Uterus (tissue), 4 donors: ENCODE results near the gene MRPL44. TPM values are rescaled to one million over a fixed set of nuclear protein-coding genes. Genes with fewer than 3 reads are reported as not detected.

ENCODE experiments used
- DNase-seq, 2 donors: peaks; one replicate each; pipeline ENCODE4 v3.0.0-alpha.2; 2019 to 2020
- H3K27ac ChIP-seq, 2 donors: fragments of 200-600 bp; sonication (generic); 1 replicate in 1 of 2; 2 replicates in 1 of 2; pipeline ENCODE4 v1.5.1; 2016 to 2018
- H3K27me3 ChIP-seq, 2 donors: fragments of 200-600 bp; sonication (generic); one replicate each; pipeline ENCODE4 v1.5.1; 2018 to 2019; ENCODE audit warnings: control low read depth in 1 of 2
- H3K36me3 ChIP-seq, 2 donors: fragments of 200-600 bp; sonication (generic); one replicate each; pipeline ENCODE4 v1.5.1; 2019; ENCODE audit warnings: control low read depth in 1 of 2
- H3K4me1 ChIP-seq, 2 donors: fragments of 200-600 bp; sonication (generic); one replicate each; pipeline ENCODE4 v1.5.1; 2018 to 2019; ENCODE audit warnings: control low read depth in 1 of 2
- H3K4me3 ChIP-seq, 2 donors: fragments of 200-600 bp; sonication (generic); 1 replicate in 1 of 2; 2 replicates in 1 of 2; pipeline ENCODE4 v1.5.1; 2018 to 2019; ENCODE audit warnings: mild to moderate bottlenecking in 1 of 2
- H3K9me3 ChIP-seq, 2 donors: fragments of 200-600 bp; sonication (generic); one replicate each; pipeline ENCODE4 v1.5.1; 2019; ENCODE audit warnings: control low read depth in 1 of 2
- CTCF ChIP-seq, 4 experiments: fragments of 200-600 bp in 2 of 4; fragments of 450-650 bp in 2 of 4; sonication (generic) in 2 of 4; IDR thresholded peaks; one replicate each; pipeline ENCODE4 v1.5.1; 2016 to 2019; ENCODE audit warnings: antibody characterized with exemption in 4 of 4, mild to moderate bottlenecking in 2 of 4, moderate library complexity in 1 of 4
- POLR2A ChIP-seq, 2 donors: fragments of 450-650 bp; IDR thresholded peaks; one replicate each; pipeline ENCODE4 v1.6.1; 2016; ENCODE audit warnings: antibody characterized with exemption in 2 of 2, mild to moderate bottlenecking in 1 of 2, moderate library complexity in 1 of 2
- intact Hi-C: fragments of 100-400 bp; cut with DNase I; formaldehyde crosslinking; loops from one replicate; pipeline ENCODE4 v1.15.1; 2023; ENCODE audit warnings: low total_unique reads
- total RNA-seq, 4 donors: library from RNA; depleted of rRNA in 3 of 4; stranded (reverse); fragments of >200 nt in 3 of 4; gene quantifications; one replicate each; pipeline versions ENCODE4 v1.1.0 to v1.2.4, GENCODE V29; 2014 to 2023
- donor health status: DM: yes; HTN: yes; CAD: no.

The MRPL44 gene
- total RNA-seq, 4 donors from 2014 or later = 5.9 to 45.3 (median 13.8) TPM

- intact Hi-C loops = no loop called here
- Histone ChIP-seq H3K36me3 (no peaks in the 10 kb centered on the region), H3K9me3 (peaks cover 0 to 8% of the 10 kb centered on the region in 2 donors), H3K4me3 (no peak overlapping the region), H3K27ac (no peak overlapping the region), H3K27me3 (no peaks in the 10 kb centered on the region), H3K4me1 (peaks cover 0 to 7% of the 10 kb centered on the region in 2 donors)
- peak in 1 of 2 donors; percentile 35 for DNase-seq
- TF ChIP-seq CTCF (IDR thresholded peaks at IDR 0.05) (no peak), POLR2A (IDR thresholded peaks at IDR 0.05) (no peak)
Measured at GRCh38 chr2:223930103-223930976, 26.9 kb upstream of the MRPL44 start.

GRCh38 chr2:223932816-223933800, 24.2 kb upstream of the MRPL44 start:
- H3K9me3 ChIP-seq = no peaks in the 10 kb centered on the region
- intact Hi-C loops = no loop called here
- H3K36me3 ChIP-seq = no peaks in the 10 kb centered on the region
- DNase-seq = no peak
- no peak for TF ChIP-seq POLR2A (IDR thresholded peaks at IDR 0.05)
- no peak for TF ChIP-seq CTCF (IDR thresholded peaks at IDR 0.05)
- H3K4me1 ChIP-seq = peaks cover 4 to 7% of the 10 kb centered on the region in 2 donors
- no peak overlapping the region for H3K4me3 ChIP-seq
- no peak overlapping the region for H3K27ac ChIP-seq
- no peaks in the 10 kb centered on the region for H3K27me3 ChIP-seq

GRCh38 chr2:223934870-223935269, 22.4 kb upstream of the MRPL44 start:
- no peaks in the 10 kb centered on the region for H3K27me3 ChIP-seq
- intact Hi-C loops = no loop called here
- no peak overlapping the region for H3K4me3 ChIP-seq
- H3K36me3 ChIP-seq = no peaks in the 10 kb centered on the region
- H3K27ac ChIP-seq = no peak overlapping the region
- DNase-seq = no peak
- H3K4me1 ChIP-seq = peaks cover 4 to 7% of the 10 kb centered on the region in 2 donors
- no peak for TF ChIP-seq POLR2A (IDR thresholded peaks at IDR 0.05)
- H3K9me3 ChIP-seq = no peaks in the 10 kb centered on the region

- Histone ChIP-seq H3K4me1 (peaks cover 2 to 4% of the 10 kb centered on the region in 2 donors), H3K27ac (no peak overlapping the region), H3K27me3 (no peaks in the 10 kb centered on the region), H3K4me3 (no peak overlapping the region), H3K36me3 (no peaks in the 10 kb centered on the region), H3K9me3 (no peaks in the 10 kb centered on the region)
- TF ChIP-seq POLR2A (IDR thresholded peaks at IDR 0.05) (no peak), CTCF (IDR thresholded peaks at IDR 0.05) (no peak)
- DNase-seq = no peak
- intact Hi-C loops = no loop called here
Measured at GRCh38 chr2:223935459-223936125, 21.7 kb upstream of the MRPL44 start.

- intact Hi-C loops = no loop called here
- no peak for DNase-seq
- TF ChIP-seq POLR2A (IDR thresholded peaks at IDR 0.05) = no peak
- TF ChIP-seq CTCF (IDR thresholded peaks at IDR 0.05) = no peak
- Histone ChIP-seq H3K4me1 (peaks cover 0 to 4% of the 10 kb centered on the region in 2 donors), H3K9me3 (no peaks in the 10 kb centered on the region), H3K27me3 (no peaks in the 10 kb centered on the region), H3K27ac (peak overlapping the region; percentile 9 to 48), H3K36me3 (no peaks in the 10 kb centered on the region), H3K4me3 (no peak overlapping the region)
Measured at GRCh38 chr2:223936862-223937326, 20.4 kb upstream of the MRPL44 start.
